HEK293 (cell line): ENCODE data around the gene ICAM5.

ENCODE experiments used
- GLIS1 ChIP-seq: fragments of 450-650 bp; formaldehyde crosslinking; IDR thresholded peaks from 2 replicates; pipeline ENCODE4 v1.5.1; 2016; ENCODE audit warnings: missing biosample characterization, missing genetic modification characterization
- GLIS2 ChIP-seq: fragments of 450-650 bp; formaldehyde crosslinking; IDR thresholded peaks from 2 replicates; pipeline ENCODE4 v1.5.1; 2016; ENCODE audit warnings: missing biosample characterization, missing genetic modification characterization
- HIC1 ChIP-seq: fragments of 450-650 bp; formaldehyde crosslinking; IDR thresholded peaks from 2 replicates; pipeline ENCODE4 v1.5.1; 2016; ENCODE audit warnings: missing biosample characterization, missing genetic modification characterization
- HOXC10 ChIP-seq: sonication (generic); formaldehyde crosslinking; IDR thresholded peaks from 2 replicates; pipeline ENCODE4 v1.8.1; 2023; ENCODE audit warnings: mild to moderate bottlenecking, missing genetic modification reagents
- KLF9 ChIP-seq: fragments of 450-650 bp; formaldehyde crosslinking; IDR thresholded peaks from 2 replicates; pipeline ENCODE4 v1.5.1; 2016; ENCODE audit warnings: missing biosample characterization, missing genetic modification characterization, low read depth
- PRDM10 ChIP-seq: fragments of 450-650 bp; formaldehyde crosslinking; IDR thresholded peaks from 2 replicates; pipeline ENCODE4 v1.5.1; 2016; ENCODE audit warnings: missing biosample characterization, missing genetic modification characterization
- SCRT2 ChIP-seq: fragments of 450-650 bp; formaldehyde crosslinking; IDR thresholded peaks from 2 replicates; pipeline ENCODE4 v1.5.1; 2016; ENCODE audit warnings: missing biosample characterization, missing genetic modification characterization
- SP7 ChIP-seq: fragments of 450-650 bp; formaldehyde crosslinking; IDR thresholded peaks from 2 replicates; pipeline ENCODE4 v1.5.1; 2016; ENCODE audit warnings: missing biosample characterization, missing genetic modification characterization
- YY1 ChIP-seq: fragments of 450-650 bp; formaldehyde crosslinking; IDR thresholded peaks from 2 replicates; pipeline ENCODE4 v1.5.1; 2018; ENCODE audit warnings: missing biosample characterization, missing genetic modification characterization
- ZBTB20 ChIP-seq: fragments of 450-650 bp; formaldehyde crosslinking; IDR thresholded peaks from 2 replicates; pipeline ENCODE4 v1.5.1; 2016; ENCODE audit warnings: missing biosample characterization, missing genetic modification characterization
- ZNF157 ChIP-seq: fragments of 450-650 bp; formaldehyde crosslinking; IDR thresholded peaks from 2 replicates; pipeline ENCODE4 v1.5.1; 2016; ENCODE audit warnings: missing biosample characterization, missing genetic modification characterization
- ZNF335 ChIP-seq: fragments of 450-650 bp; formaldehyde crosslinking; conservative IDR thresholded peaks from 2 replicates; pipeline ENCODE4 v1.5.1; 2016; ENCODE audit warnings: missing biosample characterization, missing genetic modification characterization
- ZNF433 ChIP-seq: fragments of 450-650 bp; formaldehyde crosslinking; IDR thresholded peaks from 2 replicates; pipeline ENCODE4 v1.5.1; 2016; ENCODE audit warnings: missing biosample characterization, missing genetic modification characterization, low read depth
- ZNF501 ChIP-seq: fragments of 450-650 bp; formaldehyde crosslinking; IDR thresholded peaks from 2 replicates; pipeline ENCODE4 v1.5.1; 2016; ENCODE audit warnings: missing biosample characterization, missing genetic modification characterization
- ZNF600 ChIP-seq: fragments of 450-650 bp; formaldehyde crosslinking; IDR thresholded peaks from 2 replicates; pipeline ENCODE4 v1.5.1; 2016; ENCODE audit warnings: missing biosample characterization, missing genetic modification characterization
- ZNF629 ChIP-seq: fragments of 450-650 bp; formaldehyde crosslinking; IDR thresholded peaks from 2 replicates; pipeline ENCODE4 v1.5.1; 2017; ENCODE audit warnings: missing biosample characterization, missing genetic modification characterization
- ZNF660 ChIP-seq: fragments of 450-650 bp; IDR thresholded peaks from 2 replicates; pipeline ENCODE4 v1.5.1; 2018; ENCODE audit warnings: missing biosample characterization, mild to moderate bottlenecking, missing genetic modification characterization
- ZNF843 ChIP-seq: fragments of 450-650 bp; formaldehyde crosslinking; IDR thresholded peaks from 2 replicates; pipeline ENCODE4 v1.5.1; 2016; ENCODE audit warnings: missing biosample characterization, missing genetic modification characterization
- ZSCAN30 ChIP-seq: fragments of 450-650 bp; IDR thresholded peaks from 2 replicates; pipeline ENCODE4 v1.5.1; 2018; ENCODE audit warnings: missing biosample characterization, mild to moderate bottlenecking, missing genetic modification characterization, moderate library complexity
- ZSCAN4 ChIP-seq: fragments of 450-650 bp; formaldehyde crosslinking; IDR thresholded peaks from 2 replicates; pipeline ENCODE4 v1.5.1; 2017; ENCODE audit warnings: missing biosample characterization, missing genetic modification characterization

ICAM5 gene

GRCh38 chr19:10315335-10316214, 25.8 kb downstream of the ICAM5 start, which contains the start of gene FDX2 (continued):
- TF ChIP-seq ZNF600: 0 out of 2 replicates have a peak, but pooled peaks have one; percentile 37
- peak; percentile 77 for TF ChIP-seq PRDM10 (tag by site-specific recombination)
- peak; percentile 82; the same call in 1 of the 2 replicates for TF ChIP-seq ZNF501
- peak; percentile 71 for TF ChIP-seq GLIS2
- peak; percentile 83 for TF ChIP-seq KLF9 (tag by site-specific recombination)
- TF ChIP-seq YY1: peak; percentile 96
- TF ChIP-seq ZNF335: peak; percentile 79
- peak; percentile 12; the same call in 1 of the 2 replicates for TF ChIP-seq ZSCAN4 (tag by site-specific recombination)
- TF ChIP-seq ZSCAN30 (tag by site-specific recombination): peak; percentile 62; the same call in 1 of the 2 replicates
- peak; percentile 80 for TF ChIP-seq SP7 (tag by site-specific recombination)
- peak; percentile 39 for TF ChIP-seq ZNF629 (tag by site-specific recombination)
- no peak for TF ChIP-seq ZNF433
- TF ChIP-seq GLIS1 (tag by site-specific recombination): peak; percentile 44
- peak; percentile 79; the same call in 1 of the 2 replicates for TF ChIP-seq SCRT2 (tag by site-specific recombination)
- no peak for TF ChIP-seq HOXC10
- TF ChIP-seq ZNF660 (tag by site-specific recombination): peak; percentile 77; the same call in 1 of the 2 replicates
- peak; percentile 87 for TF ChIP-seq HIC1 (tag by site-specific recombination)
- TF ChIP-seq ZNF843 (tag by site-specific recombination): 0 out of 2 replicates have a peak, but pooled peaks have one; percentile 30
- TF ChIP-seq ZNF157: no peak
- TF ChIP-seq ZBTB20 (tag by site-specific recombination): peak; percentile 98
